Calu3 (cell line): Measurements from ENCODE around the gene SIRPB2. TPM values are rescaled to one million over a fixed set of nuclear protein-coding genes. Genes with fewer than 3 reads are reported as not detected.

Experiments
- BruUV-seq: library from RNA; stranded (reverse); fragments of 400-500 nt; replicated peaks from 2 replicates; lab custom pipeline; 2021; lab: Mats Ljungman, UMichigan
- CTCF ChIA-PET: fragments of 300-600 bp; sonication (Branson Sonifier 250); formaldehyde crosslinking; loops from one replicate; lab custom pipeline; 2022; ENCODE audit warnings: antibody characterized with exemption; lab: Charles Lee
- DNase-seq: peaks from one replicate; pipeline ENCODE4 v3.0.0; 2022
- H3K27ac Mint-ChIP-seq: one replicate; pipeline ENCODE4 v1.8.0; 2022; ENCODE audit warnings: mixed read lengths; ENCODE audit not compliant: unreplicated experiment
- H3K27me3 Mint-ChIP-seq: one replicate; pipeline ENCODE4 v1.8.0; 2022; ENCODE audit warnings: mixed read lengths; ENCODE audit not compliant: unreplicated experiment
- H3K36me3 Mint-ChIP-seq: one replicate; pipeline ENCODE4 v1.8.0; 2022; ENCODE audit warnings: mild to moderate bottlenecking, moderate library complexity, mixed read lengths; ENCODE audit not compliant: insufficient read depth, unreplicated experiment
- H3K4me1 Mint-ChIP-seq: one replicate; pipeline ENCODE4 v1.8.0; 2022; ENCODE audit warnings: mild to moderate bottlenecking, low read depth, mixed read lengths; ENCODE audit not compliant: unreplicated experiment
- H3K4me3 Mint-ChIP-seq: one replicate; pipeline ENCODE4 v1.8.0; 2022; ENCODE audit warnings: mild to moderate bottlenecking, low read depth, moderate library complexity, mixed read lengths; ENCODE audit not compliant: unreplicated experiment
- H3K9me3 Mint-ChIP-seq: one replicate; pipeline ENCODE4 v1.8.0; 2022; ENCODE audit warnings: low read depth, mixed read lengths; ENCODE audit not compliant: unreplicated experiment
- CTCF ChIP-seq: fragments of 200-600 bp; IDR thresholded peaks from one replicate; pipeline ENCODE4 v1.8.0; 2022; ENCODE audit warnings: antibody characterized with exemption; ENCODE audit not compliant: unreplicated experiment
- intact Hi-C: fragments of 100-400 bp; cut with micrococcal nuclease; formaldehyde crosslinking; loops from one replicate; pipeline ENCODE4 v1.10.0; 2022; ENCODE audit not compliant: unreplicated experiment
- total RNA-seq: library from RNA; stranded (reverse); gene quantifications from 2 replicates; pipeline ENCODE4 v1.2.3, GENCODE V29; 2022

SIRPB2 gene
- total RNA-seq, 1 experiment from 2014 or later = 0.57 TPM

DNA sequence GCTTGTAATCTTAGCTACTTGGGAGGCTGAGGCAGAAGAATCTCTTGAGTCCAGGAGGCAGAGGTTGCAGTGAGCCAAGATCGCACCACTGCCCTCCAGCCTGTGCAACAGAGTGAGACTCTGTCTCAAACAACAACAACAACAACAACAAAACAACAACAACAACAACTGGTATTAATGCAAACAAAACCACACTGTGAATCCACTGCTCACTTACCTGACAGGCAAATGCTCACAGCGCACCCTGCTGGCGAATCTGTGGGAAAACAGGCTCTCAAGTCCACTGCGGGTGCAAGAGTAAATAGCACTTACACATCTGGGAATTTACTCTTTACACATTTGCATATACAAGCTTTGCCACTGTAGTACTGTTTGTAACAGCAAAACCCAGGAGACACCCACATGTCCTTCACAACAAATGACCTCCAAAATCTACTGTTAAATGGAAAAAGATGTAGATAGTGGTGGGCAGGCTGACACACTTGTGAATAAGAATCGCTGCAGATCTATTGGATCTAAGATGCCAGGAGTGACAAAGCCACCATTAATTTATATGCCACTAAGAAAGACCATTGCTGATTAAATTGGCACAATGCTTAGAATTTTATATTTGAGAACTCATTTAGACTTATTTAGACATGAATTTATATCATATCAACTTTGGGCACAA lies 53.9 kb downstream of the SIRPB2 start:
- CTCF ChIA-PET = interaction anchor here (1.0 to 1.1 kb wide), 2 partner anchors 29 to 67 kb away, joined by 3 to 6 read pairs; partner anchors contain the start of gene NSFL1C
- no peaks in the 10 kb centered on the region for H3K4me1 Mint-ChIP-seq
- BruUV-seq = no TSS peak
- peaks cover 9% of the 10 kb centered on the region for H3K36me3 Mint-ChIP-seq
- intact Hi-C loops = no loop called here
- peak; percentile 57 for DNase-seq
- no peaks in the 10 kb centered on the region for H3K9me3 Mint-ChIP-seq
- no peak overlapping the region for H3K4me3 Mint-ChIP-seq
- TF ChIP-seq CTCF = peak; percentile 65
- no peaks in the 10 kb centered on the region for H3K27me3 Mint-ChIP-seq
- no peak overlapping the region for H3K27ac Mint-ChIP-seq

DNA sequence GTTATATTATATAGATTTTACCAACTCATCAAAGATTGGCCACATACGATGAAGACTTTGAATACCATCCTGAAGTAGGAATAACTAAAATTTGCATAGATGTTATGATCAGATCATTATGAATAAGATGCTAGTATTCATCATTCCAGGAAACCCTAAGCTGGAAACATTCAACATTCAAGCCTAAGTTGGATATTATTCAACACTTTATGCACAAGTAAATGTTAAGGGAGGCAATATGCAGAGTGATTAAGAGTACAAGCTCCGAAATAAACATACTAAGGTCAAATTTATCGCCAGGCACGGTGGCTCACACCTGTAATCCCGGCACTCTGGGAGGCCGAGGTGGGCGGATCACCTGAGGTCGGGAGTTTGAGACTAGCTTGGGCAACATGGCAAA lies 55.0 kb downstream of the SIRPB2 start:
- Mint-ChIP-seq H3K27ac (no peak overlapping the region), H3K4me3 (no peak overlapping the region), H3K9me3 (no peaks in the 10 kb centered on the region), H3K4me1 (no peaks in the 10 kb centered on the region), H3K36me3 (no peaks in the 10 kb centered on the region), H3K27me3 (no peaks in the 10 kb centered on the region)
- CTCF ChIA-PET = no interaction called here
- BruUV-seq = no TSS peak
- intact Hi-C loops = no loop called here
- DNase-seq = no peak
- no peak for TF ChIP-seq CTCF

GRCh38 chr20:1435337-1435699 lies 55.9 kb downstream of the SIRPB2 start:
- no peak for DNase-seq
- intact Hi-C loops = no loop called here
- H3K27me3 Mint-ChIP-seq = no peaks in the 10 kb centered on the region
- BruUV-seq = no TSS peak
- no peaks in the 10 kb centered on the region for H3K4me1 Mint-ChIP-seq
- H3K36me3 Mint-ChIP-seq = no peaks in the 10 kb centered on the region
- CTCF ChIA-PET = interaction anchor here (0.6 kb wide), 1 partner anchor 121 kb away, joined by 3 read pairs; no protein-coding TSS in a partner anchor
- H3K9me3 Mint-ChIP-seq = no peaks in the 10 kb centered on the region
- no peak overlapping the region for H3K4me3 Mint-ChIP-seq
- no peak overlapping the region for H3K27ac Mint-ChIP-seq
- TF ChIP-seq CTCF = no peak

DNA sequence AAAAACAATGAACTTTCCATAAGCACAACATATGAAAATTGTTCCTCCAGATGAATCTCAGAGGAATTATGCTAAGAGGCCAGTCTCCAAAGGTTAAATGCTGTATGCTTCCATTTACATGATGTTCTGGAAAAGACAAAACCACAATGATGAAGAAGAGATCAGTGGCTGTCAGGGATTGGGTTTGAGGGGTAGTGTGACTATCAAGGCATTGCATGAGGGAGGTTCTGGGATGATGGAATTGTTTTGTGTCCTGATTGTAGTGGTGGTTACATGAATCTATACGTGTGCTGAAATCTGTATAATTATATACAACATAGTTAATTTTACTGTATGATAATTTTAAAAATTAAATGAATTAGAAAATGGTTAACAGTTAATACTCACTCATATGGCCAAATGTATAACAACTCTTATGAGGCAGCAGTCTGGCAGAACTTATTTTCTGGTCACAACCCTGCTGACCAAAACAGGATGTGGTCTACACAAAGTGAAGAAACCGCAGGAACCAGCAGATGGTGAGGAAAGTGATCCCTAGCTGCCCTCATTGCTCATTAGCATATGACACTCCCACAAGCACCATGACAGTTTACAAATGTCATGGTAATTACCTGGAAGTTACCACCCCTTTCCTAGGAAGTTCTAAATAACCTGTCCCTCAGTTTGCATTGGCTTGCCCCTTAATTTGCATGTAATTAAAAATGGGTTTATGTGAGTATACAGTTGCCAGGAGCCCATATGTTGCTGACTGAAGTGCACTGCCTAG lies 56.5 kb downstream of the SIRPB2 start:
- intact Hi-C loops = no loop called here
- CTCF ChIA-PET = interaction anchor here (0.6 kb wide), 1 partner anchor 121 kb away, joined by 3 read pairs; no protein-coding TSS in a partner anchor
- BruUV-seq = no TSS peak
- H3K4me1 Mint-ChIP-seq = no peaks in the 10 kb centered on the region
- no peaks in the 10 kb centered on the region for H3K27me3 Mint-ChIP-seq
- no peaks in the 10 kb centered on the region for H3K36me3 Mint-ChIP-seq
- DNase-seq = no peak
- no peak for TF ChIP-seq CTCF
- H3K9me3 Mint-ChIP-seq = no peaks in the 10 kb centered on the region
- no peak overlapping the region for H3K27ac Mint-ChIP-seq
- no peak overlapping the region for H3K4me3 Mint-ChIP-seq
